A673 (cell line): ENCODE results near the gene PTPN23. TPM values are rescaled to one million over a fixed set of nuclear protein-coding genes. Genes with fewer than 3 reads are reported as not detected.

ENCODE experiments used
- Bru-seq: library from RNA; stranded (reverse); fragments of 400-500 nt; gene quantifications from one replicate; lab custom pipeline; 2021; lab: Mats Ljungman, UMichigan
- BruChase-seq, 2 experiments: library from RNA; stranded (reverse); fragments of 400-500 nt; gene quantifications; one replicate each; lab custom pipeline; 2021; lab: Mats Ljungman, UMichigan
- BruUV-seq: library from RNA; stranded (reverse); fragments of 400-500 nt; replicated peaks from 2 replicates; lab custom pipeline; 2021; lab: Mats Ljungman, UMichigan
- CTCF ChIA-PET: fragments of 300-600 bp; sonication (Branson Sonifier 250); formaldehyde crosslinking; loops from one replicate; lab custom pipeline; 2022; ENCODE audit warnings: antibody characterized with exemption; lab: Charles Lee
- POLR2A ChIA-PET: fragments of 300-600 bp; sonication (Branson Sonifier 250); formaldehyde crosslinking; loops from one replicate; lab custom pipeline; 2022; ENCODE audit warnings: antibody characterized with exemption; ENCODE audit not compliant: low non-redundant PET; lab: Charles Lee
- DNase-seq: peaks from one replicate; pipeline ENCODE4 v3.0.0-alpha.2; 2015; ENCODE audit warnings: low spot score
- H3K27ac ChIP-seq: fragments of 200-600 bp; sonication (generic); 2 replicates; pipeline ENCODE4 v1.5.1; 2016; ENCODE audit warnings: mixed run types, low read depth, mild to moderate bottlenecking, mixed read lengths, antibody characterized with exemption, low read length; ENCODE audit not compliant: poor library complexity, severe bottlenecking
- H3K27me3 ChIP-seq: fragments of 200-600 bp; sonication (generic); replicated peaks from 2 replicates; pipeline ENCODE4 v1.6.1; 2017; ENCODE audit warnings: mixed run types, low read depth, mild to moderate bottlenecking, mixed read lengths, antibody characterized with exemption, low read length; ENCODE audit not compliant: insufficient read depth, poor library complexity
- H3K36me3 ChIP-seq: fragments of 200-600 bp; sonication (generic); 2 replicates; pipeline ENCODE4 v1.6.1; 2016; ENCODE audit warnings: mixed run types, mild to moderate bottlenecking, mixed read lengths, antibody characterized with exemption, low read length; ENCODE audit not compliant: insufficient read depth, poor library complexity, severe bottlenecking
- H3K4me1 ChIP-seq: fragments of 200-600 bp; sonication (generic); 2 replicates; pipeline ENCODE4 v1.6.1; 2017; ENCODE audit warnings: mixed run types, mild to moderate bottlenecking, mixed read lengths, antibody characterized with exemption, low read length; ENCODE audit not compliant: insufficient read depth, poor library complexity, severe bottlenecking
- H3K4me3 ChIP-seq: fragments of 200-600 bp; sonication (generic); 2 replicates; pipeline ENCODE4 v1.5.1; 2016; ENCODE audit warnings: low read depth, mixed run types, mild to moderate bottlenecking, mixed read lengths, low read length; ENCODE audit not compliant: poor library complexity, severe bottlenecking
- H3K9me3 ChIP-seq: fragments of 200-600 bp; sonication (generic); 2 replicates; pipeline ENCODE4 v1.6.1; 2016; ENCODE audit warnings: mixed run types, low read depth, mild to moderate bottlenecking, mixed read lengths, antibody characterized with exemption, low read length; ENCODE audit not compliant: poor library complexity, severe bottlenecking
- EZH2 ChIP-seq: fragments of 200-600 bp; sonication (generic); IDR thresholded peaks from 2 replicates; pipeline ENCODE4 v1.6.1; 2017; ENCODE audit warnings: borderline replicate concordance, low read depth, mild to moderate bottlenecking, mixed read lengths, antibody characterized with exemption, low read length; ENCODE audit not compliant: poor library complexity, severe bottlenecking
- intact Hi-C: fragments of 100-400 bp; cut with micrococcal nuclease; formaldehyde crosslinking; loops from one replicate; pipeline ENCODE4 v1.10.0; 2022; ENCODE audit not compliant: unreplicated experiment
- long read RNA-seq: library from polyadenylated mRNA; stranded (forward); transcript quantifications from one replicate; pipeline ENCODE4 v2.0.0, GENCODE V29; 2022
- total RNA-seq: library from RNA; stranded (reverse); gene quantifications from 2 replicates; pipeline ENCODE4 v1.2.3, GENCODE V29; 2021
- TF ChIP-seq, protein P1 (sequence below): fragments of 300-800, 200-600 bp; sonication (generic); conservative IDR thresholded peaks from 2 replicates; pipeline ENCODE4 v1.5.1; 2017; ENCODE audit warnings: low read depth, mild to moderate bottlenecking, antibody characterized with exemption, low read length, moderate library complexity, mixed read lengths

PTPN23 gene, protein sequence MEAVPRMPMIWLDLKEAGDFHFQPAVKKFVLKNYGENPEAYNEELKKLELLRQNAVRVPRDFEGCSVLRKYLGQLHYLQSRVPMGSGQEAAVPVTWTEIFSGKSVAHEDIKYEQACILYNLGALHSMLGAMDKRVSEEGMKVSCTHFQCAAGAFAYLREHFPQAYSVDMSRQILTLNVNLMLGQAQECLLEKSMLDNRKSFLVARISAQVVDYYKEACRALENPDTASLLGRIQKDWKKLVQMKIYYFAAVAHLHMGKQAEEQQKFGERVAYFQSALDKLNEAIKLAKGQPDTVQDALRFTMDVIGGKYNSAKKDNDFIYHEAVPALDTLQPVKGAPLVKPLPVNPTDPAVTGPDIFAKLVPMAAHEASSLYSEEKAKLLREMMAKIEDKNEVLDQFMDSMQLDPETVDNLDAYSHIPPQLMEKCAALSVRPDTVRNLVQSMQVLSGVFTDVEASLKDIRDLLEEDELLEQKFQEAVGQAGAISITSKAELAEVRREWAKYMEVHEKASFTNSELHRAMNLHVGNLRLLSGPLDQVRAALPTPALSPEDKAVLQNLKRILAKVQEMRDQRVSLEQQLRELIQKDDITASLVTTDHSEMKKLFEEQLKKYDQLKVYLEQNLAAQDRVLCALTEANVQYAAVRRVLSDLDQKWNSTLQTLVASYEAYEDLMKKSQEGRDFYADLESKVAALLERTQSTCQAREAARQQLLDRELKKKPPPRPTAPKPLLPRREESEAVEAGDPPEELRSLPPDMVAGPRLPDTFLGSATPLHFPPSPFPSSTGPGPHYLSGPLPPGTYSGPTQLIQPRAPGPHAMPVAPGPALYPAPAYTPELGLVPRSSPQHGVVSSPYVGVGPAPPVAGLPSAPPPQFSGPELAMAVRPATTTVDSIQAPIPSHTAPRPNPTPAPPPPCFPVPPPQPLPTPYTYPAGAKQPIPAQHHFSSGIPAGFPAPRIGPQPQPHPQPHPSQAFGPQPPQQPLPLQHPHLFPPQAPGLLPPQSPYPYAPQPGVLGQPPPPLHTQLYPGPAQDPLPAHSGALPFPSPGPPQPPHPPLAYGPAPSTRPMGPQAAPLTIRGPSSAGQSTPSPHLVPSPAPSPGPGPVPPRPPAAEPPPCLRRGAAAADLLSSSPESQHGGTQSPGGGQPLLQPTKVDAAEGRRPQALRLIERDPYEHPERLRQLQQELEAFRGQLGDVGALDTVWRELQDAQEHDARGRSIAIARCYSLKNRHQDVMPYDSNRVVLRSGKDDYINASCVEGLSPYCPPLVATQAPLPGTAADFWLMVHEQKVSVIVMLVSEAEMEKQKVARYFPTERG (N-terminal part only)
- total RNA-seq: 24.0 and 26.6 TPM in 2 replicates
- Bru-seq, nascent RNA: percentile 53 among the genes with signal in this experiment
- percentile 54 among the genes with signal in this experiment for BruChase-seq, experiment 1, labeled RNA remaining after a 2-hour chase
- BruChase-seq, experiment 2, labeled RNA remaining after a 6-hour chase: percentile 68 among the genes with signal in this experiment
- long read RNA-seq, full-length matches to known transcripts: 1 of 10 reads
- long read RNA-seq, partial matches to known transcripts: 9 of 10 reads
- long read RNA-seq, other reads (novel, unspliced or antisense): 0 of 10 reads

DNA sequence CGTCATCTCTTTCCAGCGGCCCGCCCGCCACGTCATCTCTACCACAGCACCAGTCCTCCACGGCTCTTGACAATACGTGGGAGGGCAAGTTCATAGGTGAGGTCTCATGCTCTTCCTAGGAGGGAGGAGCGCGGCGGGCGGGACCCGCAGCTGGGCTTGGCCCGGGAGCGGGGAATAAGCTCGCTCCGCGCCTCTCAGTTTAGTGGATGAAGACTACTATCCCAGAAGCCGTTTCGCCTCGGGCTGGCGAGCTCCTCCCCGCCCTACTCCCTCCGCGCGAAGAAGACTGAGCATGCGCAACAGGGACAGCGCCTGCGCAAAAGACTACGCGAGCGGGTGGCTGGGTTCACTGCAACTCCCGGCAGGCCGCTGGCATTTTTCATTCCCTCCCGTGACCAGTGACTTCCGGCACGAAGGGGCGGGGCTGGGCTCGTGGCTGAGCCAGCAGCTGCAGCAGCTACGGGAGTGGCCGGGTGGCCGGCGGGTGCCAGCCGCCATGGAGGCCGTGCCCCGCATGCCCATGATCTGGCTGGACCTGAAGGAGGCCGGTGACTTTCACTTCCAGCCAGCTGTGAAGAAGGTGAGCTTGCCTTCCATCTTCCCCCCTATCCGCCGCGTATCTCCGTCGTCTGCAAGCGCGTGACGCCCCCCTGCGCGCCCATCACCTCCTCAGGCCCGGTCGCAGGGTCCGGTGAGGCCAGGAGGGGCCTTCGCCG is at the start of gene PTPN23:
Gene PTPN23, plus strand, starts transcription at position 421 of the 716 bp plus-strand sequence. Its CDS starts 76 bp downstream, at position 497.
- TF ChIP-seq, protein P1, sequence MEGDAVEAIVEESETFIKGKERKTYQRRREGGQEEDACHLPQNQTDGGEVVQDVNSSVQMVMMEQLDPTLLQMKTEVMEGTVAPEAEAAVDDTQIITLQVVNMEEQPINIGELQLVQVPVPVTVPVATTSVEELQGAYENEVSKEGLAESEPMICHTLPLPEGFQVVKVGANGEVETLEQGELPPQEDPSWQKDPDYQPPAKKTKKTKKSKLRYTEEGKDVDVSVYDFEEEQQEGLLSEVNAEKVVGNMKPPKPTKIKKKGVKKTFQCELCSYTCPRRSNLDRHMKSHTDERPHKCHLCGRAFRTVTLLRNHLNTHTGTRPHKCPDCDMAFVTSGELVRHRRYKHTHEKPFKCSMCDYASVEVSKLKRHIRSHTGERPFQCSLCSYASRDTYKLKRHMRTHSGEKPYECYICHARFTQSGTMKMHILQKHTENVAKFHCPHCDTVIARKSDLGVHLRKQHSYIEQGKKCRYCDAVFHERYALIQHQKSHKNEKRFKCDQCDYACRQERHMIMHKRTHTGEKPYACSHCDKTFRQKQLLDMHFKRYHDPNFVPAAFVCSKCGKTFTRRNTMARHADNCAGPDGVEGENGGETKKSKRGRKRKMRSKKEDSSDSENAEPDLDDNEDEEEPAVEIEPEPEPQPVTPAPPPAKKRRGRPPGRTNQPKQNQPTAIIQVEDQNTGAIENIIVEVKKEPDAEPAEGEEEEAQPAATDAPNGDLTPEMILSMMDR: no peak
- no peak for TF ChIP-seq EZH2
- POLR2A ChIA-PET: no interaction called here
- Histone ChIP-seq H3K27me3 (no peaks in the 10 kb centered on the region), H3K9me3 (no peaks in the 10 kb centered on the region), H3K4me1 (no peaks in the 10 kb centered on the region), H3K27ac (peak within 1 kb of the TSS; percentile 81), H3K36me3 (no peaks in the 10 kb centered on the region), H3K4me3 (peak within 1 kb of the TSS; percentile 75)
- DNase-seq: peak; percentile 96
- intact Hi-C loops: no loop called here
- CTCF ChIA-PET: no interaction called here
- BruUV-seq: no TSS peak

DNA sequence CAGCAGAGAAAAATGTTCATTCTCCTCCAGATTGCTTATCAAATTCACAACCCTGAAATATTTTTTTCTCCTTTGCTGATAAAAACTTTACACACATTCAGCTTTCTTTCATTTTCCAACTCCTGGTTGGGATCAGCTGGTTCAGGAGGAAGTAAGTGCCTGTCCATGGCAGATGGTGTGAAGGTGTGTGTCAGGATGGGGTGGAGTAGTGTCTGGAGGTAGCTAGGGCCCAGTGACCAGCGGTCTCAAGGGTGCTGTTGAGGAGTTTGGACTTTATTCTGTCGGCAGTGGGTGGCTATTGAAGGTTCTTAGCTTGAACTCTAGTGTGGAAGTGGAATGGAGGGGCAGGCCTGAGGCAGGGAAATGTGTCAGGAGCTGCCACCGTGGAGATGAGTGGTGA is 46.9 kb upstream of the PTPN23 start:
- DNase-seq: no peak
- Histone ChIP-seq H3K27ac (no peak overlapping the region), H3K4me1 (no peaks in the 10 kb centered on the region), H3K4me3 (no peak overlapping the region), H3K36me3 (peaks cover 9% of the 10 kb centered on the region), H3K27me3 (no peaks in the 10 kb centered on the region), H3K9me3 (no peaks in the 10 kb centered on the region)
- ChIA-PET POLR2A (no interaction called here), CTCF (no interaction called here)
- BruUV-seq: no TSS peak
- TF ChIP-seq, protein P1: no peak
- no peak for TF ChIP-seq EZH2
- intact Hi-C loops: no loop called here
